ENCODE measurements around the gene NUBPL.
"Not testable (repeated sequence)": the region's sequence is repeated elsewhere in the genome, so short reads cannot be mapped to it uniquely, and the experiment has no call there.

Gene NUBPL

GRCh38 chr14:31740688-31741087, 179.5 kb downstream of the NUBPL start:
- DNase-seq (ENCODE audit: low read depth in 2 of 2), result no peak

GRCh38 chr14:31745741-31746140, 184.5 kb downstream of the NUBPL start:
- DNase-seq (ENCODE audit: low read depth in 2 of 2), result no peak

GRCh38 chr14:31746326-31746725, 185.1 kb downstream of the NUBPL start:
- no peak for DNase-seq (ENCODE audit: low read depth in 2 of 2)

DNA sequence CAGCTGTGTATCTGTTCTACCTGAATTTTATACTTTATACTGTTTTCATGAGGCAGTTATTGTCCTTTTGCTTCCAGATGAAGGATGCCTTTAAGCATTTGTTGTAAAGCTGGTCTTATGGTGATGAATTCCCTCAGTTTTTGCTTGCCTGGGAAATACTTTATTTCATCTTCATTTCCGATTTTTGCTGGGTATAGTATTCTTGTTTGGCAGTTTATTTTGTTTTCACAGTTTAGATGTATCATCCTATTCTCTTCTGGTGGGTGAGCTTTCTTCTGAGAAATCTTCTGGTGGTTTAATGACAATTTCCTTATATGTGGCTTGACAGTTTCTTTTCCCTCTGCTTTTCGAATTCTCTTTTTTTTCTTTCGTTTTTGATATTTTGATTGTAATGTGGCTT, 188.1 kb downstream of the NUBPL start:
- DNase-seq (ENCODE audit: low read depth in 2 of 2), result no peak

DNA sequence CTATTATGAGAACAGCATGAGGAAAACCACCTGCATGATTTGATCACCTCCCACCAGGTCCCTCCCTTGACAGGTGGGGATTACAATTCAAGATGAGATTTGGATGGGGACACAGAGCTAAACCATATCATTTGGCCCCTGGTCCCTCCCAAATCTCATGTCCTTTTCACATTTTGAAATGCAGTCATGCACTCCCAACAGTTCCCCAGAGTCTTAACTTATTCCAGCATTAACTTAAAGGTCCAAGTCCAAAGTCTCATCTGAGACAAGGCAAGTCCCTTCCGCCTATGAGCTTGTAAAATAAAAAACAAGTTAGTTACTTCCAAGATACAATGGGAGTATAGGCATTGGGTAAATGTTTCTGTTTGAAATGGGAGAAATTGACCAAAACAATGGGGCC, 189.8 kb downstream of the NUBPL start:
- DNase-seq (ENCODE audit: low read depth in 2 of 2), result not testable (repeated sequence)

GRCh38 chr14:31752867-31753661, 191.9 kb downstream of the NUBPL start:
- DNase-seq (ENCODE audit: low read depth in 2 of 2), result no peak

DNA sequence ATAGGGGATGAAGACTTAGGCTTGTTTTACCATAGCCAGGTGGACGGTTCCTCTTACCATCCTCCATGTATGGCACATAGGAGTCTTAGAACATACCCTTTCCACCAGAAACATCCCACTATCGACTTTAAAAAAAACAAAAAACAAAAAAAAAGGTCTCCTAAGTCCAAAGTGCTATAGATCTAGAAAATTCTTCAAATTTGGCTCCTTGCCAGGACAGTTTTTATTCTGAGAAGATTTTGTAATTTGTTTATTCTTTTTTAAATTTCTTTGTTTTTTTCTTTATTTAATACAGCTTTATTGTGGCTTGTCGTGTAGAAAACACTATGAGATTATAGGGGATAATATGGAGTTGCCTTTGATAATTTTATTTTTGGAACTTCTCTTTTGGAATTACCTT, 197.7 kb downstream of the NUBPL start:
- DNase-seq (ENCODE audit: low read depth in 2 of 2), result no peak

DNA sequence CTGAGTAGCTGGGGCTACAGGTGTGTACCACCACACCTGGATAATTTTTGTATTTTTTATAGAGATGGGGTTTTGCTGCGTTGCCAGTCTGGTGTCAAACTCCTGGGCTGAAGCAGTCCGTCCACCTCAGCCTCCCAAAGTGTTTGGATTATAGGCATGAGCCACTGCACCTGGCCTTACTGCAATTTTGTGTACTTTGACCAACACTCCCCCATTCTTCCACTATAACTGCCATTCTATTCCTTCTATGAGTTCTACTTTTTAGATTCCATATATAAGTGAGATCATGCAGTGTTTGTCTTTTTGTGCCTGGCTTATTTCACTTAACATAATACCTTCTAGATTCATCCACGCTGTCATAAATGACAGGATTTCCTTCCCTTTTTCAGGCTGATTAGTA, 199.1 kb downstream of the NUBPL start:
- no peak for DNase-seq (ENCODE audit: low read depth in 2 of 2)

GRCh38 chr14:31761325-31761724, 200.1 kb downstream of the NUBPL start:
- DNase-seq (ENCODE audit: low read depth in 2 of 2), result no peak

DNA sequence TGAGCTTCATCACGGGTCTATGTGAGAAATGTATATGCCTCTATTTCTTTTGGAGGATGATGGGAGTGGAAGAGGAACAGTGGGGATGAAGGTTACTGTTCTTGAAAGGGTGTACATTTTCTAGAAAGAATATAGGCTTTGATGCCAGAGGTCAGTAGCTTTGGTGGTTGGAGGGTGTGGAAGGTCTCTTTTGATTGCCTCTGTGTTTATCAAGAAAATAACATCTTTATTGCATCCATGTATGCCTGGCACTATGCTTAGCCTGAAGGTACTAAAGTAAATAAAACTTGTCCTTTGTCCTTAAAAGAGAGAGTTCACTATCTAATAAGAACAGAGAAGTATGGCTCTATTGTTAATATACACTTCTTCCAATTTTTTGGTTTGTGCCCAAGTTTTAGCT, 201.8 kb downstream of the NUBPL start:
- no peak for DNase-seq (ENCODE audit: low read depth in 2 of 2)

DNA sequence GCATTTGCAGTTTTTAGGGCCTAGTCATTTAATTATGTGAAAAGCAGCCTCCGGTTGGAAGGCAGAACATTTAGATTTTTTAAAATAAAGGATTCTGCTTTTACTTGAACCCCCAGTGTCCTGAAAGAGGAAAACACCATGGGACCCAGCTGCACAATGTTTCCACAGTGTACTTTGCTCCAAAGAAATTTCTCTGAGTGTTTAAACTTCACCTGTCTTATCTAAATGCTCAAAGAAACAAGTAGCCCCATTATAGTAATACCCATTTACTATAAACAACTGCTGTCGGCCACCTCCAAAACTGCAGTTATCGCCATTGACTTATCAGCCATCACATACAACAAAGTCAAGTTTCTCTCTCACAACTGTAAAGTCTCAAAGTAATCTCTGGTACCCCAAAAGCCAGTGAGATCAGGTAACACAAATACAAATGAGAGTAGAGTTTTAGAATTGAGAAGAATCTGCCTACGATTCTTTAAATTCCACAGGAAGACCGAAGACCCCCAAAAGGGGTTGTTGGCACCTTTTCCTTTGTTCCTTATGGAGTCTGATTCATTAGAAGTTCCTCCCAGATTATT, 205.2 kb downstream of the NUBPL start:
- no peak for DNase-seq (ENCODE audit: low read depth in 2 of 2)

- no peak for DNase-seq (ENCODE audit: low read depth in 2 of 2)
Measured at GRCh38 chr14:31768355-31768754, 207.2 kb downstream of the NUBPL start.

DNA sequence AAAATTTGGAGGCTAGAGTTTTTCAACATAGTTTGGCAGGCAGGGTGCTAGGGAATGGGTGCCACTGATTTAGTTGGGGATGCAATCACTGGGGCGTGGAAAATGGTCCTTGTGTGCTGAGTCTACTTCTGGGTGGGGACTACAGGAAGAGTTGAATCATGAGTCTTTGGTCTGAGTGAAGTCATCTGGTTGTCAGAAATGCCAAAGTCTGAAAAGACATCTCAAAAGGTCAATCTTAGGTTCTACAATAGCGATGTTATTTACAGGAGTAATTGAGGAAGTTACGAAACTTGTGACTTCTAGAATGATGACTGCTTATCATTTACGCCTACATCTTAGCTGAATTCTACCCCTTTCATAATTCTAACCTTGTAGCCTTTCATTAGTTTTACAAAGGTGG, 209.1 kb downstream of the NUBPL start:
- DNase-seq (ENCODE audit: low read depth in 2 of 2), result no peak

GRCh38 chr14:31774567-31774966, 213.4 kb downstream of the NUBPL start:
- no peak for DNase-seq (ENCODE audit: low read depth in 2 of 2)

GRCh38 chr14:31777312-31777711, 216.1 kb downstream of the NUBPL start:
- no peak for DNase-seq (ENCODE audit: low read depth in 2 of 2)

- DNase-seq (ENCODE audit: low read depth in 2 of 2), result no peak
Measured at GRCh38 chr14:31781578-31781977, 220.4 kb downstream of the NUBPL start.

- DNase-seq (ENCODE audit: low read depth in 2 of 2), result no peak
Measured at GRCh38 chr14:31785574-31785973, 224.4 kb downstream of the NUBPL start.

DNA sequence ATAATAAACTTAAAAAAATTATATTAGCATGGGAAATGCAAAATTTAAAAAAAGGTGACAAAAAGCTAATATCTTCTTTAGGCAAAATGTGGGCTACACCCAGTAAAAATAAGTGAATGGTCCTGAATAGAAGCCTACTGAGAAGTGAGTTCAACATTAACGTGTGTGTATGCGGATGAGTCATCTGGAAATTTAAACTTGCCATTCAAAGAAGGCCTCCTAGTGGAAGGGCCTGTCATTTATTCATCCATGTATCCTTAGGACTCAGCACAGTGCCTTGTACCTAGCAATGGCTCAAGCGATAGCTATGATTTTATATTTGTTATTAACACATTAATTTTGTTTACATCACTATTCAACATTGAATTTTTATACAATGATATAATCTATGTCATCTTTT, 226.2 kb downstream of the NUBPL start:
- DNase-seq (ENCODE audit: low read depth in 2 of 2), result no peak

GRCh38 chr14:31788340-31788739, 227.1 kb downstream of the NUBPL start:
- DNase-seq (ENCODE audit: low read depth in 2 of 2), result no peak

- no peak for DNase-seq (ENCODE audit: low read depth in 2 of 2)
Measured at GRCh38 chr14:31792726-31793125, 231.5 kb downstream of the NUBPL start.

DNA sequence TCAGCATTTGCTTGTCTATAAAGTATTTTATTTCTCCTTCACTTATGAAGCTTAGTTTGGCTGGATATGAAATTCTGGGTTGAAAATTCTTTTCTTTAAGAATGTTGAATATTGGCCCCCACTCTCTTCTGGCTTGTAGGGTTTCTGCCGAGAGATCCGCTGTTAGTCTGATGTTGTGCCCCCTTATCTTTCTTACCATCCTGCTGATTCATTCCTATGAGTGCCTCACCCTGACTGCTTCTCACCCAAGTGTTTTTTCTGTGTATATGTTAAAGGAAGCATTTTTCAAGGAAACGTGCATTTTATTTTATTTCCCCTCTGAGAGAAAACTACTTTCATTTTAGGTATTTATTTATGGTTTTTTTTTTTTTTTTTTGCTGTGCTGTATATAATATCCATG, 236.7 kb downstream of the NUBPL start:
- not testable (repeated sequence) for DNase-seq (ENCODE audit: low read depth in 2 of 2)

DNA sequence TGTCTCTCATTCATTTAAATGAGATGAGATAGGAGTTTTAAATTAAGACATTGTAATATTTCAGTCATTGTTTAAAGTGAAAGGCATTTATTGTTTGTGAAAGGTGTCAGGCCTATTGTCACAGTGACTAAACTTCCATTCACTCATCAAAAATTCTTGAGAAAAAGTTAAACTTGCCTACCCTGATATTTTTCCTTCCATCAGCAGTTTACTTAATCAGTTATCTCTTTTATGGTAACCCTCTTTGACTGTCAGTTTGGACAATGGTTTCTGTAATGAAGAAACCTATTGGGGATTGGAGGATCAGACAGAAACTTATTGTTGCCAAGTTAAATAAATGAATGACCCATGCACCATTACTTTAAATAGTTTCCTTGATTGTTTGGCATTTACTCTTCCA, 241.6 kb downstream of the NUBPL start:
- no peak for DNase-seq (ENCODE audit: low read depth in 2 of 2)

DNA sequence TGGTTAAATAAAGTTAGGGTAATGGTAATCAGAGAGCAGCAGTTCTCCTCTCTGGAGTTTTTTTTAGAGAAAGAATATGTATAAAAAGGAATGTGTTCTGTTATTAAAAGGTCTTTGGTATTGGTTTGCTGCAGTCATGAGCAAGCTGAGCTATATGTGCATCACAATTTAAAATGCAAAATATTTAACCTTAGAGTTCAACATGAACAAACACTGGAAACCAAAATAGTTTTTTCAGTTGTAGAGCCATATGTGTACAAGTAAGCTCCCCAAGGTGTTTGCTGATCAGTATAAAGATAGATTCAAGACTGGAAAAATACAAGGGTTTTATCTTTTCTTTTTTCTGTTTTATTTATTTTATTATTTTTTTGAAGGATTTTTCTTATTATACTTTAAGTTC, 245.0 kb downstream of the NUBPL start:
- DNase-seq (ENCODE audit: low read depth in 2 of 2), result no peak

Data from stimulated activated CD8-positive, alpha-beta memory T cell treated with anti-CD3 and anti-CD28 coated beads, Interleukin-7, amount 100 ng/mL, for 4 hours (primary cell).